ENCODE measurements around the gene SLC30A9. TPM values are rescaled to one million over a fixed set of nuclear protein-coding genes. Genes with fewer than 3 reads are reported as not detected.

The SLC30A9 gene
- total and polyA plus RNA-seq, 2 experiments from 2014 or later = 65.5 to 69.5 TPM

DNA sequence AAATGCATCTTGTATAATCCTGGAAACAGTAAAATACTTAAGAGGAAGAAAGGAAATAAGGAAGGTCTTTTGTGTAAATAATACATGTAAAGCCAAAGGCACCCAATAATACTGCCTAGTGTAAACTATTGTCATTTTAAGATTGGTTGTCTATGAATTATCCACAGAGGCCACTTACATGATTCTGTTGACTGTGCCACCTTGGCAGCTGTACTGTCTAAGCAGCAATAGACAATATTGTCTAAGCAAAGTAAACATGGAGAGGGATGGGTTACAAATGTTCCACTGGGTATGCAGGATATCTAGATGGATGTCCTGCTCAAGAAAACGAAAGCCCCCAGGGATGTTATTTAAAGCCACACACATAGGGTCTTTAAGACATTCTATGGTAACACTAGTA is 142.7 kb downstream of the SLC30A9 start:
- 18 to 19% methylated on average over 1 of the region's 1 CpG for WGBS, 2 experiments (ENCODE audit: low coverage in 1 of 2, low lambda C conversion rate in 2 of 2, missing lambda C conversion rate in 2 of 2)
- H3K4me2 ChIP-seq (ENCODE audit: unreplicated experiment) = no peak overlapping the region
- H3F3A ChIP-seq (ENCODE audit: insufficient read depth) = no peaks in the 10 kb centered on the region
- H3K79me2 ChIP-seq (ENCODE audit: insufficient read depth) = no peaks in the 10 kb centered on the region
- no peaks in the 10 kb centered on the region for H3K9me2 ChIP-seq (ENCODE audit: insufficient read depth)
- H4K20me1 ChIP-seq (ENCODE audit: insufficient read depth) = no peaks in the 10 kb centered on the region
- H3K4me1 ChIP-seq (ENCODE audit: insufficient read depth) = no peaks in the 10 kb centered on the region
- H3K27me3 ChIP-seq (replicated peaks; ENCODE audit: insufficient read depth) = no peaks in the 10 kb centered on the region
- no peaks in the 10 kb centered on the region for H3K36me3 ChIP-seq (ENCODE audit: low read depth)
- TF ChIP-seq EZH2 (IDR thresholded peaks at IDR 0.05; ENCODE audit: insufficient read depth, poor library complexity, severe bottlenecking) (no peak), EZH2phosphoT487 (IDR thresholded peaks at IDR 0.05; ENCODE audit: insufficient read depth, low read depth) (no peak)
- no peaks in the 10 kb centered on the region for H3K9me3 ChIP-seq (ENCODE audit: low read depth)
- no peak overlapping the region for H3K9ac ChIP-seq
- H3K27ac ChIP-seq = no peak overlapping the region
- no peak overlapping the region for H2AFZ ChIP-seq
- in situ Hi-C loops (cut with MboI) = no loop called here
- no peak overlapping the region for H3K4me3 ChIP-seq
- DNase-seq = no peak

DNA sequence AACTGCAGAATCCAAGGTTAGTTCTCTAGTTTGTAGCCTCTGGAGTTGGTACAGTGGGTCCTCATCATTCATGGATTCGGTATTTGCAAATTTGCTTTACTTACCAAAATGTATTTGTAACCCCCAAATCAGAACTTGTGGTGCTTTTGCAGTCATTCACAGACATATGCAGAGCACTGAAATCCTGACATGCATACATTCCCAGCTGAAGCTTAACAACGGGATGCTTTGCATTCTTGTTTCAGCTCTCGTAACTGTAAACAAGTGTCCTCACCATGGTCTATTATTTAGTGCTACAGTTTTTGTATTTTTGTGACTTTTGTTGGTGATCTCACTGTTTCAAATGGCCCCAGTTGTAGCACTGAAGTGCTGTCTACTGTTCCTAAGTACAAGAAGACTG is 146.0 kb downstream of the SLC30A9 start:
- Histone ChIP-seq H3K9me3 (ENCODE audit: low read depth) (no peaks in the 10 kb centered on the region), H3K4me1 (ENCODE audit: insufficient read depth) (no peaks in the 10 kb centered on the region), H3K27me3 (replicated peaks; ENCODE audit: insufficient read depth) (no peaks in the 10 kb centered on the region; the same call in 1 of the 2 replicates), H3K36me3 (ENCODE audit: low read depth) (no peaks in the 10 kb centered on the region), H3K4me2 (ENCODE audit: unreplicated experiment) (no peak overlapping the region), H3K27ac (no peak overlapping the region), H2AFZ (no peak overlapping the region), H3F3A (ENCODE audit: insufficient read depth) (no peaks in the 10 kb centered on the region), H3K4me3 (no peak overlapping the region), H4K20me1 (ENCODE audit: insufficient read depth) (no peaks in the 10 kb centered on the region), H3K9ac (no peak overlapping the region), H3K79me2 (ENCODE audit: insufficient read depth) (no peaks in the 10 kb centered on the region), H3K9me2 (ENCODE audit: insufficient read depth) (no peaks in the 10 kb centered on the region)
- TF ChIP-seq EZH2phosphoT487 (IDR thresholded peaks at IDR 0.05; ENCODE audit: insufficient read depth, low read depth) (no peak), EZH2 (IDR thresholded peaks at IDR 0.05; ENCODE audit: insufficient read depth, poor library complexity, severe bottlenecking) (no peak)
- no peak for DNase-seq
- 37 to 49% methylated on average over 3 of the region's 3 CpGs for WGBS, 2 experiments (ENCODE audit: low coverage in 1 of 2, low lambda C conversion rate in 2 of 2, missing lambda C conversion rate in 2 of 2)
- in situ Hi-C loops (cut with MboI) = no loop called here

Other genes starting within 250 kb of the SLC30A9 start
- gene PHOX2B, start 241.8 kb upstream of the SLC30A9 start, total RNA-seq (2014; rRNA removed; shearing (Covaris generic)) = not detected in 2 replicates
- gene PHOX2B, start 241.8 kb upstream of the SLC30A9 start, polyA plus RNA-seq (2016; fragmentation: Nextera tagmentation; extraction: Ambion mirVana) = not detected in 2 replicates
- gene TMEM33, start 55.1 kb upstream of the SLC30A9 start, total RNA-seq (2014; rRNA removed; shearing (Covaris generic)) = 30.4 and 44.6 TPM in 2 replicates
- gene TMEM33, start 55.1 kb upstream of the SLC30A9 start, polyA plus RNA-seq (2016; fragmentation: Nextera tagmentation; extraction: Ambion mirVana) = 44.0 and 44.6 TPM in 2 replicates
- gene DCAF4L1, start 8.8 kb upstream of the SLC30A9 start, total RNA-seq (2014; rRNA removed; shearing (Covaris generic)) = 0.13 TPM in 1 of 2 replicates, not detected in the other
- 0.06 TPM in 1 of 2 replicates, not detected in the other for gene DCAF4L1, start 8.8 kb upstream of the SLC30A9 start, polyA plus RNA-seq (2016; fragmentation: Nextera tagmentation; extraction: Ambion mirVana)
- gene BEND4, start 162.1 kb downstream of the SLC30A9 start, total RNA-seq (2014; rRNA removed; shearing (Covaris generic)) = not detected in 2 replicates
- not detected in 2 replicates for gene BEND4, start 162.1 kb downstream of the SLC30A9 start, polyA plus RNA-seq (2016; fragmentation: Nextera tagmentation; extraction: Ambion mirVana)